Gastroesophageal sphincter (tissue), 3 donors: Measurements from ENCODE around the gene C1orf116.

ENCODE experiments used
- CTCF ChIP-seq, 4 experiments: fragments of 200-600 bp in 2 of 4; fragments of 450-650 bp in 2 of 4; sonication (generic) in 1 of 4; IDR thresholded peaks; one replicate each; pipeline ENCODE4 v1.5.1; 2017 to 2019; ENCODE audit warnings: antibody characterized with exemption in 4 of 4, mild to moderate bottlenecking in 2 of 4, moderate library complexity in 2 of 4
- EP300 ChIP-seq: sonication (generic); formaldehyde crosslinking; IDR thresholded peaks from one replicate; pipeline ENCODE4 v1.6.1; 2017; ENCODE audit warnings: antibody characterized with exemption, mild to moderate bottlenecking

- TF ChIP-seq CTCF (IDR thresholded peaks at IDR 0.05) (no peak), EP300 (no peak)
These were observed 7.2 kb downstream of the C1orf116 start for GRCh38 chr1:207025146-207025880.
